Stimulated activated CD8-positive, alpha-beta memory T cell treated with anti-CD3 and anti-CD28 coated beads, Interleukin-15, amount 100 ng/mL, for 4 hours (primary cell): ENCODE measurements around the gene NHSL2.

ENCODE experiments used
- DNase-seq, 2 donors: peaks; one replicate each; pipeline ENCODE4 v3.0.0-alpha.2; 2020; ENCODE audit warnings: low read depth in 2 of 2

The NHSL2 gene

DNA sequence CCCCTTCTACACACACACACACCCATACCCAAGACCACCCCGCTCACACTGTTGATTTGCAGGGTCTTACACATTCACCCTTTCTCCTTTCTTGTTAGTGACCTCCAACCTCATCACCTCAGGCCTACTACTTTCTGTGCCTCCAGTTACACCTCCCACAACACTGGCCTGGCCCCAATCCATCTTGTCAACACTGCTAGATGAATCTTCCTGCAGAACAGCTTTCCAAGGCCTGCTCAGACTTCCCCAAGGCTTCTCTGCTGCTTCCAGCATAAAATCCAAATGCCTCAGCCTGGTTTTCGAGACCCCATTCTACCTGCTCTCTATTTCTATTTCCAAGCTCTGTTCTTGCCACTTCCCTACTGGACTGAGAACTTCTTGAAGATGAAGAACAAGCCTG lies 79.9 kb downstream of the NHSL2 start:
- DNase-seq: no peak

DNA sequence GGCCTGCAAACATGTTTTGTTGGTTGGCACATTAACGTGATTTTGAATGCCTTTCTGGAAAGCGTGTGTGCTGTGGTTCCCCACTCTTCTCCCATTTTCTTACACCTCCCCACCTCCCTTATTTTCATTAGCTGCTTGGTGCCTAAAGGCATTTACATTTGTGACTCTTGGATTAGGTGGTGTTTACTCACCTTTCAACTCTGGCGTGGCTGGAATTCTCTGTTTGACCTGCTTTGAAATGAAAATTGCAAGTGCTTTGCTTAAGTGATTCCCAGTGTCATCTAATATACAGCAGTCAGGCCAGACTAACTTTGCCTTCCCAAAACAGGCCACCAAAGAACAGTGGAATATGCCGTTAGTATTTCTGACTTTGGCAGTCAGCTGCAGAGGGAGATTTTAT lies 80.5 kb downstream of the NHSL2 start:
- DNase-seq: no peak

GRCh38 chrX:71992711-71993110 lies 82.1 kb downstream of the NHSL2 start:
- peak; percentile 10 to 17 for DNase-seq

- no peak for DNase-seq
These were observed 82.7 kb downstream of the NHSL2 start for GRCh38 chrX:71993371-71993770.

GRCh38 chrX:71994601-71995000 lies 84.0 kb downstream of the NHSL2 start:
- DNase-seq: no peak

- DNase-seq: no peak
These were observed 84.5 kb downstream of the NHSL2 start for GRCh38 chrX:71995122-71995521.

DNA sequence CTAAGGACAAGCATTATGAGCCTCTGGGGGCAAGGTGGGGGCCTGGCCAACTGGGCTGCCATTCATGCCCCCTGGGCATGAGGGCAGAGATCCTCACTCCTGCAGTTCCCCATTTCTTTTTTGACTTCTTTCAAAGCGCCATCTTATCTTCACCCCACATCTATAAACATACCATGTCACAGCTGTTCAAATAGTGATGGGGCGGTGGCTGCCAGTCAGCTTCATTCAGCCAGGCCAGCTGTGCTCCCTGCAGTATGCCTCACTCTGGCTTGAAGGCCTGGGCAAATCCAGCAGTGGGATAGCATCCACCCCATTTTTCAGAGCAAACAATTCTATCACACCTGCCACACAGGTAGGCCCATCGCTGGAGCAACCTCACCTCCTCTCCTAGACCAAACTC lies 85.5 kb downstream of the NHSL2 start:
- DNase-seq: no peak

GRCh38 chrX:71996826-71997225 lies 86.2 kb downstream of the NHSL2 start:
- DNase-seq: no peak

DNA sequence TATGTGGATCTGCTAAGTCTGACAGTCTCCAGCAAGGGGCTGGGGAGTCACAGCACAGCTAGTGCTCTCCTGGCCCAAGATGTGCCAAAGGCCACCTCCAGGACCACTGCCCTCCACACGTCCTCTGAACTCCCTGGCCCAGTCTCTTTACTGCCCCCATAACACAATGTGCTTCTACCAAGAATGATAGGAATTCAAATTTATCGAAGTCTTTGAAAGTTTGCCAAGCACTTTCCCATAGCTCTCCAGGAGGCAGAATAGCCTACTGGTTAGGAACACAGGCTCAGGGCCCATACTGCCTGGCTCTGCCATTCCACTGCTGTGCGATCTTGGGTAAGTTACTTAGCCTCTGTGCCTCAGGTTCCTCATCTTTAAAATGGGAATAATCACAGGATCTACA lies 86.7 kb downstream of the NHSL2 start:
- no peak for DNase-seq

DNA sequence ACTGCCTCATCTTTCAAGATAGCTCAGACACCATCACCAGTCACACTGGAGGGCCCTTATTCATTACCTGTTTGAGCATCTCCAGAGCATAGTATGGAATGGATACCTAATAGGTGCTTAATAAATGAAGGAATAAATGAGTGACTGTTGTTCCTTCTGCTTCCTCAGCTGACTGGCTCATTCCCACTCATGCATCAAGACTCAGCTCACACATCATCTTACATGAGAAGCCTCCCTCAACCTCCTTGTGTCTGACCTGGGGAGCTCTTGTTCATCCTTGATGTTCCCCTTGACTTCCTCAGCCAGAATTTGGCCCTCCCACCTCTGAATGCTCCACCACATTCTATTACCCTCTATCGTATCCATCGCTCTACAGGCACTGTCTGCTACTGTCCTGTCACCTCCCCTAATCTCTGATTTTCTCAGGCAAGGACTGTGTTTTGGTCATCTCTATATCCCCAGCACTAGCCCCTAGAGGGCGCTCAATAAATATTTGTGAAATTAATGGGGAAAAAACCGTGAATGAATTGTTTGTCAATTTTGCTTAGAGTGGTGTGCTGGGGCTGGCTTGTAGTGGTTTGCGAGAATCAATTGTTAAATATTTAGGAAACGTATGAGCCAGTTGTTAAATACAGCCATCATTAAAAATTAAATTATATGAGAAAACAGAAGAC lies 88.3 kb downstream of the NHSL2 start:
- DNase-seq: no peak

- DNase-seq: no peak
These were observed 88.9 kb downstream of the NHSL2 start for GRCh38 chrX:71999535-71999934.

DNA sequence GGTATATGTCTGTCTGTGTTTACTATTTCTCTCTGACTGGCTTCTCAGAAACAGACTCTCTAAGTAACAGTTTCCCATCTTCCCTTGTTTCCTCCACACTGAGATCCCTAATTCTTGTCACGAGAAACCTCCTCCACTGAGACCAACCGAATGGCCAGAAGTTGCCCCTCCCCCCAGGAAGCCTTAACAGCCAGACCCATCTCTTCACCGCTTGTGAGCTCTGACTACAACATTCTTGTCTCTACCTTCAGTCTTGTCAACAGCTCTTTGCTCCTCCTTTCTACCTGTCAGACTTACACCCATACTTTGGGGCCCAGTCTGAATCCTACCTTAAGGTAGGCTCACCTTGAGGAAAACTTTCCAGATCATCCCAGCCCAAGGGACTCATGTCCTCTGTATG lies 90.8 kb downstream of the NHSL2 start:
- no peak for DNase-seq

GRCh38 chrX:72001906-72002305 lies 91.3 kb downstream of the NHSL2 start:
- DNase-seq: no peak

DNA sequence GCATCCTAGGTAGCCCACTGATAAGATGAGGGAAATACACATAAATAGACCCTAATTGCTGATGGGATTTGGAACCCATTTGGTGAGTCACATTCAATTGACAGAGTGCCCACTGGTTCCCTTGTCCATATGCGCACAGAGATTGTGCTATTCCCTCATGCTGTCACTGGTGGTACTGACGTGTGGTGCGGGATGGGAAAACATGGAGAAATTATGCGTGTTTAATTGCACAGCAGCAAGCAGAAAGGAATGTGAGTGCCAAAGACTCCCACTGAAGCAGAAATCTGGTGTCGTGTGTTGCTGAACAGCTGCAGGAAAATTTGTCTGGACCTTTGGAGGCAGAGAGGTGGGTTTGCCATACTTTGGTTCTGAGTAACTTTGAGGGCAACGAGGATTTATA lies 92.2 kb downstream of the NHSL2 start:
- DNase-seq: no peak

DNA sequence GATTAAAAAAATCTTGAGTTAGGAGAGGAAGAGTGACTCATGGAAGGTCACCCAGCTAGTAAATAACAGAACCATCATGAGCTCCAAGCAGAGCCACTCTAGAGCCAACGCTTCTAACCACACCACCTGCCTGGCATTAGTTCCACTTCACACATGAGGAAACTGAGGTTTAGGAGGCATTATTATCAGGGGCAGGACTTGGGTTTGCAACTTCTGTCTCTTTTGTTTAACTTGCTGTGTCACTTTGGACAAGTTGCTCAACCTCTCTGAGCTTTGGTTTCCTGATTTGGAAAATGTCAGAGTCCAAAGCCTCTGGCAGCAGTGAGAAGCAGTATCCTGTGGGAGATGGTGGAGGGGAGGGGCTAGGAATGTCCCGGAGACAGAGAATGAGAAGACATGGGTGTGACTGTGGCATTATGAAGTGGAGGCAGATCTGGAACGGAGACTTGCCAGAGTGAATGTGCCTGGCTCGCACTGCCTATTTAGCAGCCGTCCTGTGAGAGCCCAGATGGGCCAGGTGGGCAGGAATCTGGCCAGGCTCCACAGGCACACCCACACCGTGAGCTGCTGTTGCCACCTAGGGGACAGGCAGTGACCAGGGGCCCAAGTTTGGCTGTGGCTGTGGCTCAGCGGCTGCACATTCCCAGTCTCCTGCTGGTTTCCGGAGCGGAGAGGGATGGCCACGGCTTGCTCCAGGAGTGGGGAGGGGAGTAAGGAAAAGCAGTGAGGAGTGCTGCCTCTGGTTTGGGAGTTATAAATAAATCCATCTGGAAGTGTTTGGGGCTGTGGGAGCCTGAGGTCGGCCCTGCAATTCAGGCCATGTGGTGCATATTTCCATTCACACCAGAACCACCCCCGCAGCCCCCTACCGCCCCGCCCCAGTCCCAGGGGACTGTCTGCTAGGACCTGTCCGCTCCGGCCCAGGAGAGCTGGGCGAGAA lies 93.4 kb downstream of the NHSL2 start:
- DNase-seq: no peak

GRCh38 chrX:72005046-72005445 lies 94.4 kb downstream of the NHSL2 start:
- DNase-seq: no peak

DNA sequence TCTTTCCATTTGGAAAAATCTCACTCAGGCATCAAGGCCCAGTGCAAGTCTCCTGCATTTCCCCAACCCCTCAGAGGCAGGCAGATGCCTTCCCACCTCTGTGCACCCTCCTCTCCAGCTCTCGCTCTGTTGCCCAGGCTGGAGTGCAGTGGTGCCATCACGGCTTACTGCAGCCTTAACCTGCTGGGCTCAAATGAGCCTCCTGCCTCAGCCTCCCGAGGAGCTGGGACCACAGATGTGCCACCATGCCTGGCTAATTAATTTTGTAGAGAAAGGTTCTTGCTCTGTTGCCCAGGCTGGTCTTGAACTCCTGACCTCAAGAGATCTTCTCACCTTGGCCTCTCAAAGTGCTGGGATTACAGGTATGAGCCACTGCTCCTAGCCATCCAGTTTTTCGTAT lies 95.8 kb downstream of the NHSL2 start:
- DNase-seq: no peak

DNA sequence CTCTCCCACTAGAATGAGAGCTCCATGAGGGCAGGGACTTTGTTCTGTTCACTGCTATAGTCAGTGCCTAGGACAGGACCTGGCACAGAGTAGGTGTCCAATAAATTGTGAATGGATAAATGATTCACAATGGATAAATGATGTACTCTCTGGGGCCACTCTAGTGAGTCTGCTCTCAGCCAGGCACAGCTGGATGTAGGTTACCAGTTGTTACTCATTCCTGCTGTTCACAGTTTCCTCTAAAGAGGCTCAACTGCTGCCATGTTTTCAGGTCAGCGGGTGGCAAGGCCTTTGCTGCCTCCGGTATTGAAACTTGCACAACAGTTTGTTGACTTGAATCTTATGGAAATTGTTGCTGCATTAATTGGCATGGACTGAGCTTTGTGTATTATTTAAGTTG lies 99.1 kb downstream of the NHSL2 start:
- DNase-seq: no peak

DNA sequence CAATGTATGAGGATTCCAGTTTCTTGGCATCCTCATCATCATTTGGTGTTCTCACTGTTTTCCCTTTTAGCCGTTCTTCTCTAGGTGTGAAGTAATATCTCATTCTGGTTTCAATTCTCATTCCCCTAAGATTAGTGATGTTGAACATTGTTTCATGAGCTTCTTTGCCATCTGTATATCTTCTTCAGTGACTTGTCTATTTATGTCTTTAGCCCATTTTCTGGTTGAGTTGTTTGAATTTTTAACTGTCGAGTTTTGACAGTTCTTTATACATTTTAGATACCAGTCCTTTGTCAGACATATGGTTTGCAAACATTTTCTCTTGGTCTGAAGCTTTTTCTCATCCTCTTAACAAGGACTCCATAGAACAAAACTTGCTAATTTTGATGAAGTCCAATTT lies 101.1 kb downstream of the NHSL2 start:
- DNase-seq: no peak

- no peak for DNase-seq
These were observed 104.7 kb downstream of the NHSL2 start for GRCh38 chrX:72015383-72015782.

GRCh38 chrX:72016881-72017783 lies 106.5 kb downstream of the NHSL2 start:
- no peak for DNase-seq
